Body of pancreas (tissue), 4 donors: Measurements from ENCODE around the gene GMDS. TPM values are rescaled to one million over a fixed set of nuclear protein-coding genes. Genes with fewer than 3 reads are reported as not detected.

Source experiments
- ATAC-seq: fragments of 150-250 bp; one replicate; pipeline ENCODE4 v1.9.1; 2016
- DNase-seq, 4 donors: peaks; one replicate each; pipeline ENCODE4 v3.0.0-alpha.2; 2019
- H3K27ac ChIP-seq, 4 donors: fragments of 200-600 bp; sonication (generic); 1 replicate in 3 of 4; 2 replicates in 1 of 4; pipeline versions ENCODE4 v1.5.1 to v1.6.1; 2016 to 2019; ENCODE audit warnings: mild to moderate bottlenecking in 1 of 4, mixed read lengths in 1 of 4, moderate library complexity in 1 of 4
- H3K27me3 ChIP-seq, 2 donors: fragments of 200-600 bp; sonication (generic); one replicate each; pipeline ENCODE4 v1.6.0; 2016; ENCODE audit warnings: mild to moderate bottlenecking in 1 of 2
- H3K36me3 ChIP-seq, 2 donors: fragments of 200-600 bp; sonication (generic); replicated peaks in 1 of 2; 2 replicates each; pipeline ENCODE4 v1.5.1; 2016; ENCODE audit warnings: low read depth in 2 of 2; ENCODE audit not compliant: insufficient read depth in 1 of 2
- H3K4me1 ChIP-seq: fragments of 200-600 bp; sonication (generic); one replicate; pipeline ENCODE4 v1.6.0; 2016
- H3K4me3 ChIP-seq, 2 donors: fragments of 200-600 bp; sonication (generic); 1 replicate in 1 of 2; 2 replicates in 1 of 2; pipeline ENCODE4 v1.5.1; 2016 to 2019
- H3K9me3 ChIP-seq, 3 donors: fragments of 200-600 bp; sonication (generic); 1 replicate in 2 of 3; 2 replicates in 1 of 3; pipeline ENCODE4 v1.5.1; 2016
- CTCF ChIP-seq, 7 experiments: fragments of 450-650 bp in 4 of 7; fragments of 200-600 bp in 3 of 7; sonication (generic) in 3 of 7; IDR thresholded peaks; one replicate each; pipeline ENCODE4 v1.5.1; 2016 to 2019; ENCODE audit warnings: antibody characterized with exemption in 7 of 7
- POLR2A ChIP-seq, 3 donors: fragments of 450-650 bp; IDR thresholded peaks; one replicate each; pipeline ENCODE4 v1.6.1; 2016; ENCODE audit warnings: antibody characterized with exemption in 3 of 3, mild to moderate bottlenecking in 2 of 3
- WGBS, 2 donors: methylation state at CpG; one replicate each; pipeline ENCODE4 v1.1.5; 2017; 5-methylcytosine and 5-hydroxymethylcytosine counted together
- intact Hi-C: fragments of 100-400 bp; cut with DNase I; formaldehyde crosslinking; loops from one replicate; pipeline ENCODE4 v1.15.1; 2023
- total RNA-seq, 2 donors: library from RNA; depleted of rRNA; stranded (reverse); fragments of >200 nt; gene quantifications; one replicate each; pipeline ENCODE4 v1.1.0, GENCODE V29; 2016

GMDS gene
- total RNA-seq, 2 donors from 2014 or later = 34.5 to 63.3 TPM

- DNase-seq (no peak), ATAC-seq (no peak)
- peaks cover 10% of the 10 kb centered on the region for H3K4me1 ChIP-seq
- no peaks in the 10 kb centered on the region for H3K27me3 ChIP-seq
- H3K36me3 ChIP-seq = no peaks in the 10 kb centered on the region
- no peak overlapping the region for H3K4me3 ChIP-seq
- WGBS, 2 donors = 91 to 94% methylated on average over 12 to 15 of the region's 15 CpGs
- H3K27ac ChIP-seq = no peak overlapping the region
- no peaks in the 10 kb centered on the region for H3K9me3 ChIP-seq
- TF ChIP-seq POLR2A (IDR thresholded peaks at IDR 0.05) (no peak), CTCF (IDR thresholded peaks at IDR 0.05) (no peak)
- intact Hi-C loops = no loop called here
Observed at GRCh38 chr6:1622220-1622850, 623.1 kb downstream of the GMDS start.

- ATAC-seq = no peak
- TF ChIP-seq CTCF (IDR thresholded peaks at IDR 0.05) = no peak
- TF ChIP-seq POLR2A (IDR thresholded peaks at IDR 0.05) = no peak
- H3K27me3 ChIP-seq = no peaks in the 10 kb centered on the region
- no peak for DNase-seq
- peaks cover 10% of the 10 kb centered on the region for H3K4me1 ChIP-seq
- intact Hi-C loops = no loop called here
- 97% methylated on average over 30 of the region's 30 CpGs for WGBS, 2 donors
- H3K9me3 ChIP-seq = no peaks in the 10 kb centered on the region
- no peak overlapping the region for H3K27ac ChIP-seq
- no peaks in the 10 kb centered on the region for H3K36me3 ChIP-seq
- H3K4me3 ChIP-seq = no peak overlapping the region
Observed at GRCh38 chr6:1621070-1621701, 624.2 kb downstream of the GMDS start.

- Histone ChIP-seq H3K4me1 (peaks cover 10% of the 10 kb centered on the region), H3K9me3 (no peaks in the 10 kb centered on the region), H3K27me3 (no peaks in the 10 kb centered on the region), H3K36me3 (no peaks in the 10 kb centered on the region), H3K27ac (no peak overlapping the region), H3K4me3 (no peak overlapping the region)
- TF ChIP-seq CTCF (IDR thresholded peaks at IDR 0.05) (no peak), POLR2A (IDR thresholded peaks at IDR 0.05) (no peak)
- whole genome bisulfite sequencing, 2 donors = 66 to 85% methylated on average over 16 to 39 of the region's 50 CpGs
- DNase-seq (no peak), ATAC-seq (no peak)
- intact Hi-C loops = no loop called here
Observed at GRCh38 chr6:1620504-1621069, 624.8 kb downstream of the GMDS start.

- peaks cover 0 to 2% of the 10 kb centered on the region in 2 donors for H3K27me3 ChIP-seq
- DNase-seq = no peak
- no peak for ATAC-seq
- WGBS, 2 donors = 25 to 69% methylated on average over 24 to 71 of the region's 83 CpGs
- H3K9me3 ChIP-seq = no peaks in the 10 kb centered on the region
- H3K4me1 ChIP-seq = peaks cover 10% of the 10 kb centered on the region
- no peak overlapping the region for H3K27ac ChIP-seq
- no peaks in the 10 kb centered on the region for H3K36me3 ChIP-seq
- no peak overlapping the region for H3K4me3 ChIP-seq
- no peak for TF ChIP-seq POLR2A (IDR thresholded peaks at IDR 0.05)
- TF ChIP-seq CTCF (IDR thresholded peaks at IDR 0.05) = no peak
- intact Hi-C loops = no loop called here
Observed at GRCh38 chr6:1619673-1620503, 625.5 kb downstream of the GMDS start.
